ENCODE data around the gene C17orf113. TPM values are rescaled to one million over a fixed set of nuclear protein-coding genes. Genes with fewer than 3 reads are reported as not detected.
"Not testable (repeated sequence)": the region's sequence is repeated elsewhere in the genome, so short reads cannot be mapped to it uniquely, and the experiment has no call there.

The C17orf113 gene
- total and polyA plus RNA-seq, 5 donors: 0.60 to 1.2 (median 0.71) TPM

DNA sequence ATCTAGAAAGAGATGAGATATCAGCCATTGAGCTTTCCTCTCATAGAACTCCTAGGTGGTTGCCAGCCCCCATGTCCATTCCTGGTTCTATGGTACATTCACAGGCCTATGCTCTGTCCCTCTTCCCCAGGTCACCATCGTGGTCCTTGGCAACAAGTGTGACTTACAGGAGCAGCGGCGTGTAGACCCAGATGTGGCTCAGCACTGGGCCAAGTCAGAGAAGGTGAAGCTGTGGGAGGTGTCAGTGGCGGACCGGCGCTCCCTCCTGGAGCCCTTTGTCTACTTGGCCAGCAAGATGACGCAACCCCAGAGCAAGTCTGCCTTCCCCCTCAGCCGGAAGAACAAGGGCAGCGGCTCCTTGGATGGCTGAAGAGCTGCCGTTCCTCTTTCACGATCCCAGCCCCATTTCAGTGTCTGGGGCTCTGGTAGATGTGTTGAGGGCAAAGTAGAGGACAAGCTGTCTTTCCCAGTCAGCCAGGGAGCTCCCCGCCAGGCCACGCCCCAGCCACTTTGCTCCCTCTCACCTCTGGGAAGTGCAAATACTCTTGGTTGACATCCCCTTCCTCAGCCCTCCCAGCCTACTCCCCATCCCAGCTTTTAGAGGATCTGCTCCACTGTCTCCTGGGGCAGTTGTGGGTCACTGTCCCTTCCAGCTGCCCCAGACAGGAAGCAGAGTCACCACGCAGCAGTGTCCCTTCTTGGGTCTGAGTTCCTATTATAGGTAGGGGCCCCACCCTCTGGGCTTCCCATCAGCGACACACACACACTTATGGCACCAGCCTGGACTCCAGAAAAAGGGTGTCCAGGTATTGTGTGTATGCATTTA is 26.7 kb downstream of the C17orf113 start:
- Histone ChIP-seq H3K27me3 (ENCODE audit: control insufficient read depth, insufficient read depth) (no peaks in the 10 kb centered on the region), H3K4me3 (ENCODE audit: low read length) (no peak overlapping the region), H3K4me1 (ENCODE audit: control insufficient read depth, insufficient read depth, low read length) (no peaks in the 10 kb centered on the region), H3K9me3 (ENCODE audit: control insufficient read depth, low read length) (no peaks in the 10 kb centered on the region), H3K27ac (ENCODE audit: low read length) (peak overlapping the region; percentile 4)
- DNase-seq (peak in 2 of 3 donors; percentile 40 to 67), ATAC-seq (no peak)
- intact Hi-C loops (cut with DNase I): loop anchor here in 2 of 4 donors (5.0 to 10.0 kb wide), 3 partner anchors 59 to 91 kb away; partner anchors contain the start of genes CNP (in 1 of the 2) and DHX58 (in 1 of the 2)
- WGBS: 74% methylated on average over 15 of the region's 15 CpGs

DNA sequence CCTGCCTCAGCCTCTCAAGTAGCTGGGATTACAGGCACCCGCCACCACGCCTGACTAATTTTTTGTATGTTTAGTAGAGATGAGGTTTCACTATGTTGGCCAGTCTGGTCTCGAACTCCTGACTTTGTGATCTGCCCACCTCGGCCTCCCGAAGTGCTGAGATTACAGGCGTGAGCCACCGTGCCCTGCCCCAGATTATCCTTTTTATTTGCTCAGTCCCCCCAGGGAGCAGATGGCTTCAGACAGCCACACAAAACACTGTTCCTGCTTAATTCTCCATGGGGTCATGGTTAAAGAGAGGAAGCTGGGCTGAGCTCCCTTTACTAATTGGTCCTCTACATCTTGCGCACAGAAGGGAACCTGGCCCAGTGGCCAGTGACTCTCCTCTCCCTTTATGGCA is 29.6 kb downstream of the C17orf113 start:
- intact Hi-C loops (cut with DNase I): loop anchor here in 2 of 4 donors (5.0 to 10.0 kb wide), 3 partner anchors 56 to 94 kb away; partner anchors contain the start of genes CNP (in 1 of the 2) and DHX58 (in 1 of the 2)
- H3K27me3 ChIP-seq (ENCODE audit: control insufficient read depth, insufficient read depth); H3K9me3 ChIP-seq (ENCODE audit: control insufficient read depth, low read length); H3K4me3 ChIP-seq (ENCODE audit: low read length); ATAC-seq; DNase-seq; H3K4me1 ChIP-seq (ENCODE audit: control insufficient read depth, insufficient read depth, low read length): not testable (repeated sequence)
- H3K27ac ChIP-seq (ENCODE audit: low read length): peak overlapping the region; percentile 9
- WGBS: 80% methylated on average over 8 of the region's 8 CpGs

DNA sequence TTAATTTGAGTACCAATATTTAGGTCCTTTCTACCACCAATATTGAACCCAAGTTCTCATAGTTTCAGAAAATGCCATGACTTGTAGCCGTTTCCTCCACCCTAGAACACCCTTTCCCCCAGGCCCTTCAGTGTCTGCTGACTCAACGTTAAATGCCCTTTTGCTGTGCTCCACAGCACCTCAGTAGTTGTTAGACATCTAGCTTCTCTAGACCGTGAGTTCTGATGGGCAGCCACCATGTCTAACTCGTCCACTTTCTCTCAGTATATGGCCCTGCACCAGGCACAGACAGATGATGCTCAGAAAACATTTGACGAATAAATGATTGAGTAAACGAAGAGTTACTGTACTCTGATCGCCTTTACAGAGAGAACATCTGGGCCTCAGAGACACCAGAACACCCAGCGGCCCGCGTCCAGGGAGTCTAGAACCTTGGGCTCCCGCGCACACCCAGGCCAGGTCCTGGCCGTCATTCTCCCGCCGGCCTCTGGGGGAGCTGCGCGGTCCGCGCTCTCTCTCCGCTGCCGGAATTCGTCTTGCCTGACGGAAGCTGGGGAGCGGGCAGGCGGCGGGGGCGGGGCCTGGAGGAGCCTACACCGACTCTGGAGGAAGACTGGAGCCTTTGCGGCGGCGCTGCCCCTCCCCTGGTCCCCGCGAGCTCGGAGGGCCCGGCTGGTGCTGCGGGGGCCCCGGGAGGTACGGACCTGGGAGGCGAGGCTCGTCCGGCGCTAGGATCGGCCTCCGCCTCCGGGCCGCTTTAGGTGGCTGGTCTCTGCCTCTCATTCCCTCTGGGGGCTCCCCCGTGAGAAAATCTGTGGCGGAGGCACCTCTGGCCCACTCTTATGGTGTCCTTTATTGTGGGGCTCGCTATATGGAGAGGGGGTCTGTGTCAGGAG is 30.6 kb downstream of the C17orf113 start, which contains the start of gene NKIRAS2:
NKIRAS2 (plus strand) TSS at position 582 of the 896 bp plus-strand sequence. CDS start 1,488 bp downstream, outside the sequence.
- DNase-seq: peak; percentile 96 to 98 (median 98)
- ATAC-seq: peak; percentile 80 to 85
- Histone ChIP-seq H3K4me1 (ENCODE audit: control insufficient read depth, insufficient read depth, low read length) (no peaks in the 10 kb centered on the region), H3K27ac (ENCODE audit: low read length) (peak within 1 kb of the TSS; percentile 49), H3K4me3 (ENCODE audit: low read length) (peak within 1 kb of the TSS; percentile 83), H3K9me3 (ENCODE audit: control insufficient read depth, low read length) (no peaks in the 10 kb centered on the region), H3K27me3 (ENCODE audit: control insufficient read depth, insufficient read depth) (no peaks in the 10 kb centered on the region)
- intact Hi-C loops (cut with DNase I): loop anchor here in 3 of 4 donors (5.0 to 10.0 kb wide), 4 partner anchors 52 to 95 kb away; partner anchors contain the start of genes CNP (in 2 of the 3) and DHX58 (in 1 of the 3)
- WGBS: 7% methylated on average over 49 of the region's 49 CpGs

DNA sequence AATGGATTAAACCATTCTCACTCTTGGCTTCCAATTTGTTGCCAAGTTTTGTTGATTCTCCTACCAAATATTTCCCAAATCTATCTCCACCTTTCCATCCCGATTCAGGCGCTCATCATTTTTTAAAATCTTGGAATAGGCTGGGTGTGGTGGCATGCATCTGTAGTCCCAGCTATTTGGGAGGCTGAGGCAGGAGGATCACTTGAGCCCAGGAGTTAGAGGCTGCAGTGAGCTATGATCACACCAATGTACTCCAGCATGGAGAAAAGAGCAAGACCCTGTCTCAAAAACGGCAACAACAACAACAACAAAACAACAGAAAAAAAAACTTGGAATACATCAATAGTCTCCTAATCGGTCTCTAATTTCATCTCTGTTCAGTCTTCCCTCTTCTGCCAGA is 31.4 kb downstream of the C17orf113 start:
- no peaks in the 10 kb centered on the region for H3K4me1 ChIP-seq (ENCODE audit: control insufficient read depth, insufficient read depth, low read length)
- WGBS: 94% methylated on average over 4 of the region's 4 CpGs
- H3K27ac ChIP-seq (ENCODE audit: low read length): no peak overlapping the region
- intact Hi-C loops (cut with DNase I): loop anchor here in 1 of 4 donors (5.0 kb wide), 1 partner anchor 52 kb away; the partner anchor contains the start of gene CNP
- ATAC-seq (no peak), DNase-seq (no peak)
- H3K27me3 ChIP-seq (ENCODE audit: control insufficient read depth, insufficient read depth): no peaks in the 10 kb centered on the region
- H3K9me3 ChIP-seq (ENCODE audit: control insufficient read depth, low read length): no peaks in the 10 kb centered on the region
- H3K4me3 ChIP-seq (ENCODE audit: low read length): no peak overlapping the region

DNA sequence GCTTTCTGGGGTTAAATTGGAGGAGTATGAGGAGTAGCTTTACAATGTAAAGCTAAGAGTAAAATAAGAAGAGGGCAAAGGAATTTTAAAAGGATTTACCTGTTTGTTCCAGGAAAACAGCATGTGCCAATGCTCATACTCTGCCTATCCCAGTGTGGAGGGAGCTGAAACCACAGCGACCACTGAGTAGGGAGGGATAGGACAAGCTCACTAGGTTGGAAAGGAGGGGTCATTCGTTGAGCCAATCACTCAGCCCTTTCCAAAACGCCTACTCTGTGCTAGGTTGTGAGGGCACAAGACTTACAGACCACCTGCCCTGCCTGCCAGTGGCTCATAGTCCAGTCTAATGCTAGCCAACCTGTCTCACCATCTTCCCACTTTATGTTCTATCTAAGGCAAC is 32.1 kb downstream of the C17orf113 start:
- Histone ChIP-seq H3K9me3 (ENCODE audit: control insufficient read depth, low read length) (no peaks in the 10 kb centered on the region), H3K4me1 (ENCODE audit: control insufficient read depth, insufficient read depth, low read length) (peaks cover 2% of the 10 kb centered on the region), H3K27me3 (ENCODE audit: control insufficient read depth, insufficient read depth) (no peaks in the 10 kb centered on the region), H3K27ac (ENCODE audit: low read length) (no peak overlapping the region), H3K4me3 (ENCODE audit: low read length) (peak overlapping the region; percentile 73)
- ATAC-seq (no peak), DNase-seq (no peak)
- WGBS: 33% methylated on average over 3 of the region's 3 CpGs
- intact Hi-C loops (cut with DNase I): loop anchor here in 1 of 4 donors (5.0 kb wide), 1 partner anchor 51 kb away; the partner anchor contains the start of gene CNP

DNA sequence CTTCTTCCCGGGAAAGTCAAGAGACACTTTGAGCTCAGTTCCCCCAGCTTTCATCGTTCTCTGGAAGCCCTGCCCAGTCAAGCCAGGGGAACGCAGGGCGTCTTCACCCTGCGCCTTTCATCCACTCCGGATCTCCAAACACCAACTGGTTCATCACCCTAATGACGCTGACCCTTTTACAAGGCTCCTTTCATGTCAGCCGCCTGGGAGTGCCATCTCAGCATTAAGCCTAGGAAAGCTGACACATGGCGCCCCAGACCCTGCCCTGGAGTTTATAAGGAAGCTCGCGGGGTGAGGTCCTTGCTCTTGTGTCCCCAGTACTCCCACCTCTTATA is 32.6 kb downstream of the C17orf113 start:
- H3K27ac ChIP-seq (ENCODE audit: low read length): peak overlapping the region; percentile 56
- no peaks in the 10 kb centered on the region for H3K27me3 ChIP-seq (ENCODE audit: control insufficient read depth, insufficient read depth)
- WGBS: 8% methylated on average over 11 of the region's 11 CpGs
- ATAC-seq (no peak), DNase-seq (peak in 1 of 3 donors; percentile 52)
- intact Hi-C loops (cut with DNase I): loop anchor here in 1 of 4 donors (5.0 kb wide), 1 partner anchor 51 kb away; the partner anchor contains the start of gene CNP
- peak overlapping the region; percentile 73 for H3K4me3 ChIP-seq (ENCODE audit: low read length)
- peaks cover 3% of the 10 kb centered on the region for H3K4me1 ChIP-seq (ENCODE audit: control insufficient read depth, insufficient read depth, low read length)
- no peaks in the 10 kb centered on the region for H3K9me3 ChIP-seq (ENCODE audit: control insufficient read depth, low read length)

DNA sequence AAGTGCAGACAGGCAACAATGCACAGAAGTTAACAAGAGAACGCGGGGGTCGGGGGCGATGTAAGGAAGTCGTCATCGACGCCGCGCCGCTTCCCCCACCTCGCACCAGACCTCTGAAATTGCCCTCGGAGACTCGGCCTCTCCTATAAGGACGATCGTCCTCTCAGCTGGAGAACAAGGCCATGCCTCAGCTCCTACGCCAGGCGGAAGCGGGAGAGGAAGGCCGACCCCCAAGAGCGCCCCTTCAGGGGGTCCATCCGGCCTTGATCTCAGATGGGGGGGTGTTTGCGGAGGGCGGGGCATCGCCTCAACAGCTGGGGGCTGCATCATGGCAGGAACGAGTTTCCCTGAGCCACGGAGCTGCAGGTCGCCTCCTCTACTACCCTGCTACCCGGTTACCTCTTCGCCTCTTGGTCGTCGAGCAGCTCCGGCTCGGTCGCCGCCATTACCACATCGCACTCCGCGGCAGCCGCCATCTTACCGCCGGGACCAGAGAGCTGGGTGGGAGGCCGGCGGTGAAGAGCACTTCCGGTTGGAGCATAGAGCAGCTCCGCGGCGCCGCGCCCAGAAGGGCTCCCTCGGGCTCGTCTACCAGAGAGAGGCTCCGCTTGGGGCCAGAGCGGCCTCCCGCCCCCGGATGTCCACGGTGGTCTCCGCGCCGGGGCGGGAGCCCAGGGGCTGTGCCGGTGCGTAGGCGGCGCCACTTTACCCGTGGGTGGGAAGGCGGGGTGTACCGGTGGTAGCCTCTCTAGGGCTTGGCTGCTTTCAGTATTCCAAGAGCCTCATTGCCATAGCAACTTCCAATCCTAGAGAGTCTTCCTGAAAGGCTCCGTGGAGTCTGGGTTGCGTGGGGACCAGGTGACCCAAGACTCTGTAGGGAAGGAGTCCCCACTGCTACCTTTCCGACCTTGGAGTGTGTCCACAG is 33.2 kb downstream of the C17orf113 start, which contains the start of gene DNAJC7:
DNAJC7 (minus strand) TSS at position 499 of the 925 bp plus-strand sequence; CDS start at position 476, 23 bp downstream.
- ATAC-seq (peak; percentile 96 to 97), DNase-seq (peak; percentile 94 to 98 (median 97))
- Histone ChIP-seq H3K4me3 (ENCODE audit: low read length) (peak within 1 kb of the TSS; percentile 73), H3K27ac (ENCODE audit: low read length) (peak within 1 kb of the TSS; percentile 69), H3K4me1 (ENCODE audit: control insufficient read depth, insufficient read depth, low read length) (peaks cover 6% of the 10 kb centered on the region), H3K27me3 (ENCODE audit: control insufficient read depth, insufficient read depth) (no peaks in the 10 kb centered on the region), H3K9me3 (ENCODE audit: control insufficient read depth, low read length) (no peaks in the 10 kb centered on the region)
- intact Hi-C loops (cut with DNase I): loop anchor here in 1 of 4 donors (5.0 kb wide), 1 partner anchor 50 kb away; the partner anchor contains the start of gene CNP
- under 1% methylated on average over 70 of the region's 70 CpGs for WGBS

DNA sequence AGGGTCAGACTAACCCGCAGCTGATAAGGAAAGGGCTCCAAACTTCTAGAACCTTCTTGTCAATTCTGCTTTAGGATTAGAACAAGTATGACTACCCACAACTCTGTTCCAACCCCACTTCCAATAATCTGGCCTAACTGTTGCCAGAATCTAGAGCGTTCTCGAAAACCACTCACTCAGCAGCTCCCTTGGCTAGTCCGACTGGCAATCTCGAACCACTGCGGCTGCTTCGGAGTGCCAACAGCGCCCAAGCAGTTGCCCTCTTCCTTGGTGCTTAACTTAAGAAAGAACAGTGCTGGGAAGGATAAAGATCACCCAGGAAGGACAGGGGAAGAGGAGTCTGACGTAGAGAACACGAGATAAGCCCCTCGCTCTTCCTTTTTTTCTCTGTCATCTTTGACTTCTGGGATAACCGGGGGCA is 34.0 kb downstream of the C17orf113 start:
- DNase-seq: no peak
- H3K4me3 ChIP-seq (ENCODE audit: low read length): peak overlapping the region; percentile 73
- no peak for ATAC-seq
- 1% methylated on average over 12 of the region's 12 CpGs for WGBS
- peaks cover 6% of the 10 kb centered on the region for H3K4me1 ChIP-seq (ENCODE audit: control insufficient read depth, insufficient read depth, low read length)
- intact Hi-C loops (cut with DNase I): loop anchor here in 1 of 4 donors (5.0 kb wide), 1 partner anchor 49 kb away; the partner anchor contains the start of gene CNP
- no peaks in the 10 kb centered on the region for H3K9me3 ChIP-seq (ENCODE audit: control insufficient read depth, low read length)
- peak overlapping the region; percentile 69 for H3K27ac ChIP-seq (ENCODE audit: low read length)
- H3K27me3 ChIP-seq (ENCODE audit: control insufficient read depth, insufficient read depth): no peaks in the 10 kb centered on the region

DNA sequence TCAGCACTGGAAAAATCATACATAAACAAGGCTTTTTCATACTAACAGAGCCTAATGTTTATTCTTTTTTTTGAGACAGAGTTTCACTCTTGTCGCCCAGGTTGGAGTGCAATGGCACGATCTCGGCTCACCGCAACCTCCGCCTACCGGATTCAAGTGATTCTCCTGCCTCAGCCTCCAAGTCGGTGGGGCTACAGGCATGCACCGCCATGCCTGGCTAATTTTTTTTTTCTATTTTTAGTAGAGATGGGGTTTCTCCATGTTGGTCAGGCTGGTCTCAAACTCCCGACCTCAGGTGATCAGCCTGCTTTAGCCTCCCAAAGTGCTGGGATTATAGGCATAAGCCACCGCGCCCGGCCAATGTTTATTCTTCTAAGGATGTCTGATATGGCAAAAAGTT is 36.7 kb downstream of the C17orf113 start:
- not testable (repeated sequence) for ATAC-seq; H3K27ac ChIP-seq (ENCODE audit: low read length); H3K9me3 ChIP-seq (ENCODE audit: control insufficient read depth, low read length); H3K27me3 ChIP-seq (ENCODE audit: control insufficient read depth, insufficient read depth); H3K4me3 ChIP-seq (ENCODE audit: low read length); DNase-seq; H3K4me1 ChIP-seq (ENCODE audit: control insufficient read depth, insufficient read depth, low read length)
- intact Hi-C loops (cut with DNase I): loop anchor here in 1 of 4 donors (5.0 kb wide), 1 partner anchor 46 kb away; the partner anchor contains the start of gene CNP
- 93% methylated on average over 12 of the region's 12 CpGs for WGBS
